ENCODE measurements around the gene GAS7. TPM values are rescaled to one million over a fixed set of nuclear protein-coding genes. Genes with fewer than 3 reads are reported as not detected.

GAS7 gene
- total RNA-seq, 1 donor from 2014 or later: 50.6 TPM

DNA sequence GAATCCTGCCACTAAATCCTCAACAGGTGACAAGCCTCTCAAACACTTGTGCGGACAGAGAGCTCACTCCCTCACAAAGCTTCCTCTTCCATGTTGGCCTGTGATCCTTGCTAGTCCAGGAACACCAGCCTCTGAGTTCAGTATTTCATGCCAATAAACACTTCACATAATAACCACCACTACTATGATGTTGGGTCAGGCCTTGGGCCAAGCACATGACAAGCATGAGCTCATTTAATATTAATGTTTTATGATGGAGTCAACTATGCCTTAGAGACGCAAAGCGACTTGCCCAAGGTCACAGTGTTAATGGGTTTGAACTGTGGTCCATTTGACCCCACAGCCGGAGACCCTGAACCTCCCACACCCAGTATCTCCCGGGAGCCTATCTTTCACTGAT lies 129.1 kb downstream of the GAS7 start:
- TF ChIP-seq, protein P1, sequence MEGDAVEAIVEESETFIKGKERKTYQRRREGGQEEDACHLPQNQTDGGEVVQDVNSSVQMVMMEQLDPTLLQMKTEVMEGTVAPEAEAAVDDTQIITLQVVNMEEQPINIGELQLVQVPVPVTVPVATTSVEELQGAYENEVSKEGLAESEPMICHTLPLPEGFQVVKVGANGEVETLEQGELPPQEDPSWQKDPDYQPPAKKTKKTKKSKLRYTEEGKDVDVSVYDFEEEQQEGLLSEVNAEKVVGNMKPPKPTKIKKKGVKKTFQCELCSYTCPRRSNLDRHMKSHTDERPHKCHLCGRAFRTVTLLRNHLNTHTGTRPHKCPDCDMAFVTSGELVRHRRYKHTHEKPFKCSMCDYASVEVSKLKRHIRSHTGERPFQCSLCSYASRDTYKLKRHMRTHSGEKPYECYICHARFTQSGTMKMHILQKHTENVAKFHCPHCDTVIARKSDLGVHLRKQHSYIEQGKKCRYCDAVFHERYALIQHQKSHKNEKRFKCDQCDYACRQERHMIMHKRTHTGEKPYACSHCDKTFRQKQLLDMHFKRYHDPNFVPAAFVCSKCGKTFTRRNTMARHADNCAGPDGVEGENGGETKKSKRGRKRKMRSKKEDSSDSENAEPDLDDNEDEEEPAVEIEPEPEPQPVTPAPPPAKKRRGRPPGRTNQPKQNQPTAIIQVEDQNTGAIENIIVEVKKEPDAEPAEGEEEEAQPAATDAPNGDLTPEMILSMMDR (IDR thresholded peaks at IDR 0.05): no peak
- ATAC-seq (peak; percentile 67), DNase-seq (no peak)
- no peaks in the 10 kb centered on the region for H3K27me3 ChIP-seq
- peaks cover 11% of the 10 kb centered on the region for H3K4me1 ChIP-seq
- no peaks in the 10 kb centered on the region for H3K36me3 ChIP-seq
- H3K4me3 ChIP-seq: no peak overlapping the region
- peak overlapping the region; percentile 42 for H3K27ac ChIP-seq
- intact Hi-C loops (cut with DNase I): no loop called here
- no peaks in the 10 kb centered on the region for H3K9me3 ChIP-seq

DNA sequence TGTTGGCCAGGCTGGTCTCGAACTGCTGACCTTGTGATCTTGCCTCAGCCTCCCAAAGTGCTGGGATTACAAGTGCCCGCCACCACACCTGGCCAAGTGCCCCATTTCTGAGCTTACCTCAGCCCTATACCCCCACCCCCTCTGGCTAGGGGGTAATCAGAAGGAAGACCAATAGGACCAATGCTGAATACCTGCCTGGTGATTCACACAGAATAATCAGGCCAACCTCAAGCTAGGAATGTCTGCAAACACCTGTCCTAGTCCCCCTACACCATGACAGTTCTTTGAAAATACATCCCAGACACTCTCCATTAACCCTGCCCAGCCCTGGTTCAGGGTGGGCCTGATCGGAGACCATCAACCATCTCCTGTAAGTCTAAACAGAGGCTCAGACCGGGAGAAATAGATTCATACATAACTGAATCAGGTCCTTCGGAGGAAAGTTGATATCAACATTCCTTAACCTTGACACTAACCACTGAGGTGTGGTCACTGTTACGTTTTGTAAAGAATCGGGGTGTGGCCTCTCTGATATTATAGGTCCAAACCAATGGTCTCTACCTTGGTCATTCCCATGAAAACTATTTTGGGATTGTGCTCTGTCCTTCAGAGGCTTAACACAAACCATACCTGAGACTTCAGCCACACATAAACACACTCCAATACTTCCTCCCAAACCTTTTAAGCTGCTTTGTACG lies 130.8 kb downstream of the GAS7 start:
- H3K27ac ChIP-seq: no peak overlapping the region
- H3K4me3 ChIP-seq: no peak overlapping the region
- intact Hi-C loops (cut with DNase I): no loop called here
- H3K4me1 ChIP-seq: peaks cover 15% of the 10 kb centered on the region
- no peaks in the 10 kb centered on the region for H3K36me3 ChIP-seq
- no peaks in the 10 kb centered on the region for H3K9me3 ChIP-seq
- TF ChIP-seq, protein P1 (IDR thresholded peaks at IDR 0.05): no peak
- ATAC-seq: no peak
- no peaks in the 10 kb centered on the region for H3K27me3 ChIP-seq
- DNase-seq: no peak

DNA sequence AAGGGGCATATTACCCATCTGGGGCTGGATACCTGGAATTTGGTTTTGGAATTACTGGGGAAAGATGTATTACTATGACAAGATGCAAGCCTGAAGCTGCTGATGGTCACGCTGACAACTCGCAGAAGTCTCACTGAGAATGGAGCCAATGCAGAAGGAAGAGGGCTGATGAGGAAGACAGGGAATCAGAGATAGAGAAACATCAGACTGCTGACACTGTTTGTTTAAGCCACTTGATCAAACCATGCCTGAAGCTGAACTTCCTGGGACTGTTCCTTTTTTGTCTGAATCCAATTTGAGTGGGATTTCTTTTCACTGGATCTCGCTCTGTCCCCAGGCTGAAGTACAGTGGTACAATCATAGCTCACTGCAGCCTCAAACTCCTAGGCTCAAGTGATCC lies 133.9 kb downstream of the GAS7 start:
- Histone ChIP-seq H3K4me1 (peaks cover 23% of the 10 kb centered on the region), H3K4me3 (no peak overlapping the region), H3K27me3 (no peaks in the 10 kb centered on the region), H3K9me3 (no peaks in the 10 kb centered on the region), H3K27ac (no peak overlapping the region), H3K36me3 (no peaks in the 10 kb centered on the region)
- ATAC-seq (no peak), DNase-seq (no peak)
- TF ChIP-seq, protein P1 (IDR thresholded peaks at IDR 0.05): no peak
- intact Hi-C loops (cut with DNase I): no loop called here

DNA sequence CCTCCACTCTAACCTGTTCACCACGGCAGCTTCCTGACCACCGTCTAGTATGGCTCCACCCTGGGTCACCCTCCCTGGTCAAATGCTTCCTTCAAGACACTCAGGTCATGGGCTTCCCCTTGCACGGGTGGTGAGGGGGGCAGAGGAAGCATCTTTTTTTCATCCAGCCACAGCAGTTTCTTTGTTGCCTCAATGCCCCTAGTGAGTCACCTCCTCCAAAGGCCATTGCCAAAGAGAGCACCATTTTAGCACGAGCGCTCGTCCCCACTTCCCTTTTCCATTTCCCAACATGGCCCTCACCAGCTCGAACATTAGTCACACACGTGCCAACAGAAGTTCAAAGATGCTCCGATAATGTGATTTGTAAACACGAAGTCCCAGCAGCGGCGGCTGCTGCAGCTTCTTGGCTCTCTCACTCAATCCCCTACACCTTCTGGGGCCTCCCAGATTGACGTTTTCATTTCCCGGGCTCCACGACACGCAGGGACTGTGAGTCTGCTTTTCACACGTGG lies 134.6 kb downstream of the GAS7 start:
- Histone ChIP-seq H3K4me1 (peaks cover 20% of the 10 kb centered on the region), H3K4me3 (no peak overlapping the region), H3K27ac (no peak overlapping the region), H3K36me3 (no peaks in the 10 kb centered on the region), H3K27me3 (no peaks in the 10 kb centered on the region), H3K9me3 (no peaks in the 10 kb centered on the region)
- ATAC-seq (peak; percentile 80), DNase-seq (no peak)
- intact Hi-C loops (cut with DNase I): no loop called here
- TF ChIP-seq, protein P1 (IDR thresholded peaks at IDR 0.05): no peak

DNA sequence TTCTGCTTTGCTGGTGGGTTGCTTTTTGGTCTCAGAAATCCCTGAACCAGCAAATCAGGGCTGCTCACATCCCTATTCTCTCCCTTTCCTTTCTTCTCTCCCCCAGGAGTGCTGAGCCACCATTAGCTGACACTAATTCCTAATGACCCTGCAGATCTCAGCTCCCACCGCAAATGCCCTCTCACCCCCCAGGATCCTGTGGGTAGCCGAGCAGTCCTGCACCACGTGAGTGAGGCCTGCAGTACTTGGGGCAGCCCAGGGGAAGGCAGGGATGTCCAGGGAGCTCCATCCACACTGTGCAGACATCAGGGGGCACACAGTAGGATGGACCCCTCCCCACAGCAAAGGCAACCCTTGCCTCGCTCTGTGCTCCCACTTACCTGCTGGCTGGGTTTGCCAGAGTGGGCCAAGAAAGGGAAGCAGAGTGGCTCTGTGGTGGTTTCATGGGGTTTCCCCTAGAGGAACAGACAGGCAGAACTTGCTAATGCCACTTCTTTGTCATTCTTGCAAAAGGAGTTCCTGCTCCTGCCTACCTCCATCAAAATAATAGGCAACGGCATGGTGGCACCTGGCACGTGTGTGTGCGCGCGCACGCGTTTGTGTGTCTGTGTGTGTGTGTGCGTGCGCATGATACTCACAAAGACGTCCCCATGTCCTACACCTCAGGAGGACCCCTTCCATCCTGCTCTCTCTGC lies 135.6 kb downstream of the GAS7 start:
- no peaks in the 10 kb centered on the region for H3K27me3 ChIP-seq
- H3K4me1 ChIP-seq: peaks cover 16% of the 10 kb centered on the region
- intact Hi-C loops (cut with DNase I): no loop called here
- DNase-seq (no peak), ATAC-seq (peak; percentile 55)
- H3K4me3 ChIP-seq: no peak overlapping the region
- TF ChIP-seq, protein P1 (IDR thresholded peaks at IDR 0.05): no peak
- H3K36me3 ChIP-seq: no peaks in the 10 kb centered on the region
- H3K27ac ChIP-seq: no peak overlapping the region
- H3K9me3 ChIP-seq: no peaks in the 10 kb centered on the region
